ENCODE results near the gene B3GALNT2.

DNA sequence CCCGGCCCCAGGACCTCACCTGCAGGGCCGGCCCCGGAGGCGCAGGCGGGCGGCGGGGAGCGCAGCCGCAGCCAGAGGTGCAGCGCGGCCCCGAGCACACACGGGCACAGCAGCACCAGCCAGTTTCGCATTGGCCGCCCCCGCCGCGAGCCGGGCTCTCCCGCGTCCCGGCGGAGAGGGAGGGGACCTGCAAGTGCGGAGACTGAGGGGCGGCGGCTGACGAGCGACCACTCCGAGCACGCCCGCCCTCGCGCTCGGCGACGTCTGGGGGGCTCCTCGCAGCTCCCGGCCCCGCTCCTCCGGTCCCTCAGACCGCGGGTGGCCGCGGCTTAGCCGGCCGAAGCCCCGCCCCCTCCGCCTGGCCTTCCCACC, at the start of gene B3GALNT2:
- TF ChIP-seq EZH2phosphoT487 (IDR thresholded peaks at IDR 0.05; ENCODE audit: borderline replicate concordance, low read length) = no peak
- TF ChIP-seq EZH2 (IDR thresholded peaks at IDR 0.05; ENCODE audit: low read length, unreplicated experiment) = no peak

Measured in PC-3 (cell line).